A549 (cell line): Measurements from ENCODE around the gene TPO.

Experiments used
- CEBPB ChIP-seq, 2 experiments: fragments of >200 bp in 1 of 2; sonication (Bioruptor Twin) in 1 of 2; formaldehyde crosslinking in 1 of 2; IDR thresholded peaks; 2 replicates each; pipeline ENCODE4 v1.6.1; 2012 to 2016
- CTCF ChIP-seq: fragments of >200 bp; sonication (Bioruptor Twin); formaldehyde crosslinking; IDR thresholded peaks from 3 replicates; pipeline ENCODE4 v1.5.1; 2016
- EP300 ChIP-seq, 2 experiments: fragments of >200 bp; sonication (Bioruptor Twin); formaldehyde crosslinking; IDR thresholded peaks; 2 replicates in 1 of 2; 3 replicates in 1 of 2; pipeline ENCODE4 v1.6.1; 2016 to 2017
- JUN ChIP-seq, 2 experiments: fragments of >200 bp; sonication (Bioruptor Twin); formaldehyde crosslinking; IDR thresholded peaks; 2 replicates in 1 of 2; 3 replicates in 1 of 2; pipeline ENCODE4 v1.6.1; 2016 to 2017
- POLR2A ChIP-seq: IDR thresholded peaks from 2 replicates; pipeline ENCODE4 v1.6.1; 2012; ENCODE audit warnings: mild to moderate bottlenecking, low read length
- RCOR1 ChIP-seq: fragments of 150-350 bp; IDR thresholded peaks from 2 replicates; pipeline ENCODE4 v1.6.1; 2014; ENCODE audit warnings: antibody characterized with exemption, low read length, low read depth
- REST ChIP-seq: fragments of 200-600 bp; sonication (generic); IDR thresholded peaks from 2 replicates; pipeline ENCODE4 v1.6.1; 2016; ENCODE audit warnings: antibody characterized with exemption, mild to moderate bottlenecking, moderate library complexity
- SREBF2 ChIP-seq: fragments of 450-650 bp; IDR thresholded peaks from 2 replicates; pipeline ENCODE4 v1.6.1; 2014; ENCODE audit warnings: mild to moderate bottlenecking, moderate library complexity

GRCh38 chr2:1551905-1552304, 138.6 kb downstream of the TPO start:
- TF ChIP-seq CTCF: no peak
- no peak for TF ChIP-seq SREBF2
- TF ChIP-seq CEBPB (IDR thresholded peaks at IDR 0.05): no peak
- no peak for TF ChIP-seq POLR2A
- TF ChIP-seq EP300 (IDR thresholded peaks at IDR 0.05): no peak
- no peak for TF ChIP-seq JUN (IDR thresholded peaks at IDR 0.05)
- no peak for TF ChIP-seq RCOR1
- TF ChIP-seq REST: no peak
